ENCODE measurements around the gene VAMP4.

DNA sequence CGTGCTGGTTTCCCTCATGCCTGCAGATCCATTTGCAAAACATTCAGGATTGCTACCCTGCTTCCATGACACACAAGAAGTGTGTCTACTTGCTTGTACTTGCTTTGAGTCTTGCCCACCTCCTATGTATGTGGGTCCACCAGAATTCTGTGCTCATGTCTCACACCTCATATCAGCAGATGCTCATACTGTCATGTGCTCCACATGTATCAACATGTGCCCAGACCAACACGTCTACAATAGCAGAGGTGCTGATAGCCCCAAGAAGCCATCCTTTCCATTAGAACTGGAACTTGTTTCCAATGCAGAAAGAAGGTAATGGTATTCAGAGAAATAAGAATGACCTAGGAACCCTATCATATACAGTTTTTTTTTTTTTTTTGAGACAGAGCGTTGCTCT, 61.5 kb downstream of the VAMP4 start:
- TF ChIP-seq ARNT (IDR thresholded peaks at IDR 0.05), result no peak
- no peak for TF ChIP-seq NFRKB (IDR thresholded peaks at IDR 0.05)
- no peak for TF ChIP-seq SP1 (IDR thresholded peaks at IDR 0.05)
- TF ChIP-seq CTBP1 (IDR thresholded peaks at IDR 0.05; ENCODE audit: borderline replicate concordance), result no peak
